Fibroblast of skin of back (primary cell): ENCODE measurements around the gene ACOX3.

ENCODE experiments used
- DNase-seq: peaks from one replicate; pipeline ENCODE4 v3.0.0-alpha.2; 2013

ACOX3 gene

DNA sequence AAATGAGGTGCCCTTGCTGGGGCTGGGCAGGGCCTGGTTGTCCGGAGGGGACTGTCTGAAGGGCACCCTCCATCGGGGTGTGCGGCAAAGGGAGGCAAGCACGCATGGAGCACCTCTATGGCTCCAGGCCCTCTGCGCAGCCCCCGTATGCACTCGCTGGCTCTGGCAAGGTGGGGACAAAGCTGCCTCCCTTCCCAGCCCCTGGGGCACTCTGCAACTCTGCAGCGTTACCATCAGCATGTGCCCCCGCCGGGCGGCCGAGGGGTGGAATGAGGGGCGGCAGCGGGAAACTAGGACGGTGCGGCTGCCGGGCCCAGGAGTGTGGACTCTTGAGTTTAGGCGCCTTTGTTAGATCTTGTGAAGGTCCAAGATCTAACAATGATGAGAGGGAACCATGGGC lies 26.5 kb upstream of the ACOX3 start:
- DNase-seq, result no peak

- no peak for DNase-seq
These were observed 25.4 kb upstream of the ACOX3 start for GRCh38 chr4:8465615-8466611.

DNA sequence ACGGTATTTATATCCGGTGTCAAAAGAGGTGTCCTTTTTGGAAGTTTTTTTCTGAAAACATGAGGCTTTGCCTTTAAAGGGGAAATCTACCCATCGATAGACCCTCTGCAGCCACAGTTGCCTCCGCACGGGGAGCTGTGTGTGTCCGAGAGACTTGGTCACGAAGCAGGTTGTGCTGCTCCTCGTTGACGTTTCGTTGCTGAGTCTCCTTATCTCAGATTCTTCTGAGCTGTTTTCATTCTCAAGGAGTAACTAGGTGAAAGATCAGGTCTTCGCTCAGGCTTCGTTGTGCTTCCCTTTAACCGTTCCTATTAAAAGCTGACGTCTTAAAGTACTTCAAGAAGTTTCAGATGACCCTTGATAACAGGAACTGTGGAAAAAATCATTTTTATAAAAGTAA lies 23.9 kb upstream of the ACOX3 start:
- no peak for DNase-seq

DNA sequence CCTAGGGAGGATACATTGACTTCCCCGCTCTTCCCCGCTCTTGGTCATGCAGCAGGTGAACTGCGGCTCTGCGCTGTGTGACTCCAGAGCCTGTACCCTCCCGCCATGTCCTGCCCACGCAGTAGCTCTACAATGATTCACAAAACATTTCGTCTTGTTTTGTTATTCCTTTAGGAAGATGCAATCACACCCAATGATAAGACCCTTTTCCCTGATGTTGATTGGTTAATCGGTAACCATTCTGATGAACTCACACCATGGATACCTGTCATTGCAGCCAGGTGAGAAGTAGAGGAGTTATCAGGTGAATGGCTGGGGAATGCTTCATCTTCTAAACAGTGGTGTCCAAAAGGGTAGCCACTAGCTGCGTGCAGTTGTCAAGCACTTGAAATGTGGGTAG lies 23.3 kb upstream of the ACOX3 start:
- DNase-seq, result no peak

DNA sequence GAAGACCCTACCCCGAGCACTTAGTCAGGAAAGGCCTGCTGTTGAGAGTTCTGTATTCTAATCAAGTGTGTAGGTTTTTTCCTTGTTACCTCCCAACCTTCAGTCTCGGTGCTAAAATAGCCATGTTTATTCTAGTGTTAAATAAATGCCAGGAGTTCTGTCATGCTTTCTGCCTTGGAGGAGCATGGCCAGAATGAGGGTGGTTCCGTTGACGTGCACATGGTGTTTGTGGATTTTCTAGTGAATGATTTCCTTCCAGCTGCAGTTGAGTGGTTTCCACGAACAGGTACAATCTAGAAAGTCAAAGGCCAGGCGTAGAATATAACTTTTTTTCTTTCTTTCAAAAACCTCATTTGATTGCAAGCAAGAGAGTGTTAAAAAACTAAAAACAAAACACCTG lies 21.1 kb upstream of the ACOX3 start:
- no peak for DNase-seq

DNA sequence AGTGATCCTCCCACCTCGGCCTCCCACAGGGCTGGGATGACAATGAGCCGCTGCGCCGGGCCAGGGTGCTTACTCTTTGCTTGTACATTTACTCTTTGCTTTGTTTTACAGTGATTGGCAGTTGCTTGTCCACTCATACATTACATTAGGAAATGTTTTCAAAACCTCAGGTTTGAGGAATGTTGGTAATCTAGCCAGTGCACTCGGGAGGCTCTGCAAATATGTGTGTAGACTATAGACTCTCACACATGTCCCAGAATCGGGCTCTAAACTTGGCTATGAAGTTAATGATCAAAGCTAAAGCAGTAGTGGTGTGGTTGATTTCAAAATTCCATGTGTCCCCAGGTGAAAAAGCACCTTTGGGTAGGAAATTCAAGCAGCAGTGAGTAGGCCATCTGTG lies 20.6 kb upstream of the ACOX3 start:
- no peak for DNase-seq

DNA sequence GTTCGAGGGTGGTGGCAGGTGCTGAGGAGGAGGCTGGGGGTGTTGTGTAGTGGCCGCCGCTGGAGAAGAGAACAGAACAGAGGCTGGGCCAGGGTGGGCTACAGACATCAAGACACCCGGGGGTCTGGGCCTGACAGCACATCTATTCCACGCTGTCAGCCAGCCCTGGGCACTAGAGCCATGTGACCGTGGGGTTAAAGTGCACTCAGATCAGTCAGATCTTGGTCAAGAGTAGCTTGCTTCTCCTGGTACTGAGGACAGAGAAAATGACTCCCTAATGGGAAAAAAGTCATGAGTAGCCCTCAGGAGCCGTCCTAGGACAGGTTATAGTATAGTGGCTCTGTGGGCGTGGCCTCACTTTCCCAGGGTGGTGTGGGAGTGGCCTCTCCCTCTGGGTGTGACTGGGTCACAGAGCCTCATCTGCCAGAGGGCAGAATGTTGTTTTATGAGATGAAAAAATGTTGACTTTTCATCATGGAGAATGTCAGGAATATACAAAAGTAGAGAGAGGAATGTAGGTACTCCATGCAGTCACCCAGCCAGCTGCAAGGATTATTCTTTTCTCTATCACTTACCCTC lies 19.4 kb upstream of the ACOX3 start:
- peak; percentile 23 for DNase-seq

DNA sequence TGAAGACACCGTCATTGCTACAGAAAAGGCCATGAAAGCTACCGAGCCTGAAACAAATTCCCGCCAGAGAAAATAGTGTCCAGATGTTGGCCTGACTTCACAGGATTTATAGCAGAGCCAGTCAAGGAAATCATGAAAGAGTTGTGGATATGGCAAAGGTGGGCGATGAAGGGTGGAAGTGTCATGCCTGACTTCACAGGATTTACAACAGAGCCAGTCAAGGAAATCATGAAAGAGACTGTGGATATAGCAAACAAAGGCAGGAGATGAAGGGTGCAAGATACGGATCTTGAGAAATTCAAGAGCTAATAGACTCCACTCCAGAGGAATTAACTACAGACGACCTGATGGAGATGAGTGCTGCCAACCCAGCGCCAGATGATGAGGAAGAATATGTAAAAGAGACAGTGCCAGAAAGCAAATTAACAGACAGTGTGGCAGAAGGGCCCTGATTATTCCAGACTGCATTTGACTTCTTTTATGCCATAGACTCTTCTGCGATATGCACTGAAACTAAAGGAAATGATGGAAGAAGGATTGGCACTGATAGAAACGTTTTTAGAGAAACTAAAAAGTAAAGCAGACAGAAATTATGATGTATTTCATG lies 17.2 kb upstream of the ACOX3 start:
- no peak for DNase-seq

DNA sequence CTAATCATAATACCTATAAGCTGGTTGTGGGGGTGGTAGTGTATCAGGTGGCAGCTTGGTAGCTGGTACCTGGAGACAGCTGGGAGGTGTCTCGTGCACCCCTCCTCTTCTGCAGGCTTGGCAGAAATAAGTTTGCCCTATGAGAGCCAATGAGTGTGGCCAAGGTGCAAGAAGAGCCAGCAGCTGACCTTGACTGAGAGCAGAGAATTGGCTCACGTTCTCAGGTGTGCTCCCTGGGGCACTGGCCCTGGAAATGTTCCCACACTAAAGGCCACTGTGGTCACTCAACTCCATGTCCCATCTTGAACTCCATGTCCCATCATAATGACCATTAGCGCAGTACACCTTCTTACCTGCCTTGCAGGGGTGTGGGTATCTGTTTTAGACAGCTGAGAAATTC lies 13.4 kb upstream of the ACOX3 start:
- DNase-seq, result no peak

GRCh38 chr4:8451440-8452182 lies 11.1 kb upstream of the ACOX3 start:
- DNase-seq, result no peak

DNA sequence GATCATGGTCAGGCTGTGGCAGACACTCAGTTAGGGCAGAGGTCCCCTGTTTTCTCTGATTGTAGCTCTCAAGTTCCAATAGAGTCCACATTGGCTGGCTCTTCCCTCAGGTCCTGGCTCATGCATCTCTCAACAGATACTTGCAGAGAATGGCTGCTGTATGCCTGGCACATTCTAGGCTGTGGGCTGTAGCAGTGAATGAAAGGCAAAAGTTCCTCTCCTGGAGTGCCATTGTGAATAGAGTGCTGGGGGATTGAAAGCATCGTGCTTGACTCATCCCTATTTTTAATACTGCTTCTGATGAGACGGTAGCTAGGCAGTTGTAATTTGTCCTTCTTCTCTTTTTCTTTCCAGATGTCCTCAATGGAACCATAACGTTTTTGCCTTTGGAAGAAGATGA lies 5.6 kb upstream of the ACOX3 start:
- DNase-seq, result no peak

DNA sequence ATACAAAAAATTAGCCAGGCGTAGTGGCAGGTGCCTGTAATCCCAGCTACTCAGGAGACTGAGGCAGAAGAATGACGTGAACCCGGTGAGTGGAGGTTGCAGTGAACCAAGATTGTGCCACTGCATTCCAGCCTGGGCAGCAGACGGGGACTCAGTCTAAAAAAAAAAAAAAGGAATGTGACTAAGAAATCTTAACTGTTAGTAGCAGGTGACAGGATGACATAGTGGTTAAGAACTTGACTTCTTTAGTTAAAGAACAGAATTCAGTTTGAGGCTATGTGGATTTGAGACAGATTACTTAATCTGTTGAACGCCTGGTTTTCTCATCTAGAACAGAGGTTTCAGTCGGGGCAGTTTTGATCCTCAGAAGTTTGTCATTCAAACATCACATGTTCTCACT lies 3.3 kb upstream of the ACOX3 start:
- no peak for DNase-seq

GRCh38 chr4:8442596-8443358 lies 2.3 kb upstream of the ACOX3 start:
- DNase-seq, result peak; percentile 4

GRCh38 chr4:8441499-8442091 lies 1.1 kb upstream of the ACOX3 start:
- no peak for DNase-seq

DNA sequence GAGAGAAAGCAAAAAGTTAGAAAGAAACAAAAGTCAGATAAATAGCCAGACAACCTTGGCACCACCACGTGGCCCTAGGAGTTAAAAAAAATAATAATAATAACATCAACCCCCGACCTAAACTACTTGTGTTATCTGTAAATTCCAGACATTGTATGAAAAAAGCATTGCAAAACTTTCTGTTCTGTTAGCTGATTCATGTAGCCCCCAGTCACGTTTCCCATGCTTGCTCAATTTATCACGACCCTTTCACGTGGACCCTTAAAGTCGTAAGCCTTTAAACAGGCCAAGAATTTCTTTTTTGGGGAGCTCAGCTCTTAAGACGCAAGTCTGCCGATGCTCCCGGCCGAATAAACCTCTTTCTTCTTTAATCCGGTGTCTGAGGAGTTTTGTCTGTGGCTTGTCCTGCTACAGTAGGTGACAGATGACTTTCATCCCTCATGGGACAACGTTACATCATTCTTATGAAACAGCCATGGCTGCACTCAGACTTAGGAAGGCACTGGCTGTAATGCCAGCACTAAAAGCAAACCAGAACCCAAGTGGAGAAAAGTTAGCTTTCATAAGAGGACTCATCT lies 520 bp downstream of the ACOX3 start:
- DNase-seq, result peak; percentile 45

- DNase-seq, result no peak
These were observed 1.4 kb downstream of the ACOX3 start for GRCh38 chr4:8439168-8439567.

- DNase-seq, result no peak
These were observed 1.8 kb downstream of the ACOX3 start for GRCh38 chr4:8438743-8439142.

DNA sequence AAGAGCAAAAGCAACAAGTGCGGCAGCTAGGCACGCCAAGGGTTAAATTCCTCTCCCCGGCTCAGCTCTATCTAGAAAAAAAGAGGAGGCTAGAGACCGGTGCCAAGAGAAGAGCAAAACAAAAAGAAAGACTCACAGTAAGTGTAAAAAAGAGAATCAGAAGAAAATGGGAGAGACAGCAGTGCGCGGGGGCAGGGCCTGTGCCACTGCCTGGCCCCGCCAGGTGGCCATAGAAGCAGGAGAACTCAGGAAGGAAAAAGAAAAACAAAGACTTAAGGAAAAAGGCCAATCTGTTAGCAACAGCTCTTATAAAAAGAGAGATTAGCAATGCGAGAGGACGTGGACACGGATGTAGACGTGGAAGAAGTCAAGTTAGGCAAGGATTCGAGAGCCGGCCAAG lies 3.2 kb downstream of the ACOX3 start:
- DNase-seq, result no peak

DNA sequence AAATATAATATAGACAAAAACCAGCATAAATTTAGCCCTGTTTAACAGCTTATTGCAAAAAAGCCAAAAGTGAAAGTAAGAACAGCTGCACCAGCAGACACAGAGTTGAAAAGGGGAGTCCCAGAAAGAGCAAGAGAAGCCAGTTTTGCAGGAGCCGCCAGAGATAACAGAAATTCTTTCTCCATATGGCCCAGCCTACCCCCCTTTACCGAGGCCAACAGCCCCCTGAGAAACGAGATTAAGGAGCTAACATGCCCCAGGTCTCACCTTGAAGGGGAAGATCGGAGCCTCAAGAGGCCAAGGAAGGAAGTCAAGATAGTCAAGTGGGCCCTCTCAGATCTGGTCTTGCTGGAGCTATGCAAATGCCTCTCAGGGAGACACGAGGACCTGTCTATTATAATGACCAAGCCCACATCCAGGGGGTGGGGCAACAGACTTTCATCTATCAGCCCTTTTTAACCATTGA lies 4.8 kb downstream of the ACOX3 start:
- DNase-seq, result no peak

DNA sequence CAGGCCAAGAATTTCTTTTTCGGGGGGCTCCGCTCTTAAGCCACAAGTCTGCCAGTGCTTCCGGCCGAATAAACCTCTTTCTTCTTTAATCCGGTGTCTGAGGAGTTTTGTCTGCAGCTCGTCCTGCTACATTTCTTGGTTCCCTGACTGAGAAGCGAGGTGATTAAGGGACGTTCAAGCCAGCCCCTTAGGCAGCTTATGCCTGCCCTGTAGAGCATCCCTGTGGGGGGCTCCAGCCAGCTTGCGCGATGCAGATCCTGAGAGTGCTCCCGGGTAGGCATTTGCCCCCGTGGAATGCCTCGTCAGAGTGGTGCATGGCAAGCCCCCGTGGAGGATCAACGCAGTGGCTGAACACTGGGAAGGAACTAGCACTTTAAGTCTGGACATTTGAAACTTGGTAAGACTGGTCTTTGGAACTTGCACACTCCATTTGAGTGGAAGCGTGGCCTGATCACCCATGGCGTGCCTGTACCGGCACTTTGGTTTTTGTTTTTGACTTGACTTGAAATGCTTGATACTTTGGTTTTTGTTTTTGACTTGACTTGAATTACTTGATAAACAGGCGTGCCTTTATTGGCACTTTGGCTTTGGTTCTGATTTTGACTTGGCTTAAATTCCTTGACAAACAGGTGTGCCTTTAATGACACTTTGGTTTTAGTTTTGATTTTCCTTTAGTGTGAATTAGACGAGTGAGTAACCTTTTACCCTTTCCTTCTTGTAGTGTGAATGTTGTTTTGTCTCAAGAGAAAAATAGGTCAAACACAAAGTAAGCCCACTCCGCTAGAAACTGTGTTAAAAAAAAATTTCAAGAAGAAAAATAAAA lies 6.1 kb downstream of the ACOX3 start:
- no peak for DNase-seq
